Stimulated activated CD4-positive, alpha-beta T cell treated with anti-CD3 and anti-CD28 coated beads, Interleukin-2, amount 100 ng/mL, for 24 hours (primary cell): Measurements from ENCODE around the gene SPARC.
"Not testable (repeated sequence)": the region's sequence is repeated elsewhere in the genome, so short reads cannot be mapped to it uniquely, and the experiment has no call there.

ENCODE experiments used
- DNase-seq, 2 donors: peaks; one replicate each; pipeline ENCODE4 v3.0.0-alpha.2; 2020

Gene SPARC, protein sequence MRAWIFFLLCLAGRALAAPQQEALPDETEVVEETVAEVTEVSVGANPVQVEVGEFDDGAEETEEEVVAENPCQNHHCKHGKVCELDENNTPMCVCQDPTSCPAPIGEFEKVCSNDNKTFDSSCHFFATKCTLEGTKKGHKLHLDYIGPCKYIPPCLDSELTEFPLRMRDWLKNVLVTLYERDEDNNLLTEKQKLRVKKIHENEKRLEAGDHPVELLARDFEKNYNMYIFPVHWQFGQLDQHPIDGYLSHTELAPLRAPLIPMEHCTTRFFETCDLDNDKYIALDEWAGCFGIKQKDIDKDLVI

DNA sequence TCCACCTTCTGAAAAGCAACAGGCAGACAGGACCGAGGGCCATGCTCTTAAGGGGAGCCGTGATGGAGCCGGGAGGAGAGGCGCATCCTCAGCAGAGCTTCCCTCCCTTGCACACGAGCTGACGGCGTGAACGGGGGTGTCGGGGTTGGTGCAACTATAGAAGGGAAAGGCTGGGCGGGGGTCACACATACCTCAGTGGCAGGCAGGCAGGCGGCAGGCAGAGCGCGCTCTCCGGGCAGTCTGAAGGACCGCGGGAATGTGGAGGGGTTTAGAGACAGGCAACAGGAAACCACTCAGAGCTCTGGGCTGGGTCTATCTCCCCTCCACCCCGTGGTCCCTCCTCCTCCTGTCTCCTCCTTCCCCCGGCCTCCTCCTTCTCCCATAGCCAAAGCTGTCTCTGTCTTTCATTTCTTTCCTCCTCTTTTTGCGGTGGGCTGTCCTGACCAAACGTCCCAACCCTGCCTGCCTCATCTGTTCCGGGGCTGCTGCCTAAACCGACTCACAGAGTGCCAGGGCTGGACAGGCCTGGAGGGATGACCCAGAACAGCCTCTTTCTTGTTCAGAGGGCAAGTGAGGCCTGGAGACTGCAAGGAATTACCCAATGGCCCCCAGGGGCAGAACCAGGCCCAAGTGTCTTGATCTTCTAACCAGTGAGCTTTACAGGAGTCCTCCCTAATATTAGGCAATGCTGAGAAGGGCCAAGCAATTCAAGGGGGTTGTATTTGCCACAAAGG is at the start of gene SPARC:
Gene SPARC, minus strand, starts transcription at position 242 of the 734 bp plus-strand sequence. CDS start 10,727 bp downstream, outside the sequence.
- peak in 1 of 2 donors; percentile 6 for DNase-seq

DNA sequence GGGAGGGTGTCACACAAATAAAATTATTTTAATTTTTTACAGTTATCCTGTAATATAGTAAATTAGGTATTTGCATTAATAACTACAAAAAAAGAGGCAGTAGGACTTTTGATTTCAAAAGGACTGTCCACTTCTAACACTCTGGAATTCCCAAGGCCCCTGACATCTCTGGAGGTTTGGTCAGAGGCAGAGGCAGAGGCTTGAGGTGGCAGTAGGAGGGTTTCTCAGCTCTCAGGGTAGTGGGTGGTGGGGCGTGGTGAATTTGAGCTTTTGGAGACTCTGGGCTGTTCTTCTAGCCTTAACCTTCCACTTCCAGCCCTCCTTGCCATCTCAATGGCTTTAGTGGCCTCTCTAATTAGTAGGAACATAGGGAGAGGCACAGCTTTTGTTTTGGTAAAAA is 48.9 kb upstream of the SPARC start:
- no peak for DNase-seq

DNA sequence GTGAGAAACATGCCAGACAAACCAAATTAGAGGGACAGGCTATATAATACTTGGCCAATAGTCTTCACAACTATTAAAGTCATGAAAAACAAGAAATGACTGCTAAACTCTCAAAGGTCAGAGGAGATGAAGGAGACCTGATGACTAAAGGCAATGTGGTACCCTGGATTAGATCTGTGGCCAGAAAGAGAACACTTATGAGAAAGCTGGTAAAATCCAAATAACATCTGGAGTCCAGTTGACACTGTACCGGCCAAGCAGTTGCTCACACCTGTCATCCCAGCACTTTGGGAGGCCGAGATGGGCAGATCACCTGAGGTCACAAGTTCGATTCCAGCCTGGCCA is 47.3 kb upstream of the SPARC start:
- no peak for DNase-seq

DNA sequence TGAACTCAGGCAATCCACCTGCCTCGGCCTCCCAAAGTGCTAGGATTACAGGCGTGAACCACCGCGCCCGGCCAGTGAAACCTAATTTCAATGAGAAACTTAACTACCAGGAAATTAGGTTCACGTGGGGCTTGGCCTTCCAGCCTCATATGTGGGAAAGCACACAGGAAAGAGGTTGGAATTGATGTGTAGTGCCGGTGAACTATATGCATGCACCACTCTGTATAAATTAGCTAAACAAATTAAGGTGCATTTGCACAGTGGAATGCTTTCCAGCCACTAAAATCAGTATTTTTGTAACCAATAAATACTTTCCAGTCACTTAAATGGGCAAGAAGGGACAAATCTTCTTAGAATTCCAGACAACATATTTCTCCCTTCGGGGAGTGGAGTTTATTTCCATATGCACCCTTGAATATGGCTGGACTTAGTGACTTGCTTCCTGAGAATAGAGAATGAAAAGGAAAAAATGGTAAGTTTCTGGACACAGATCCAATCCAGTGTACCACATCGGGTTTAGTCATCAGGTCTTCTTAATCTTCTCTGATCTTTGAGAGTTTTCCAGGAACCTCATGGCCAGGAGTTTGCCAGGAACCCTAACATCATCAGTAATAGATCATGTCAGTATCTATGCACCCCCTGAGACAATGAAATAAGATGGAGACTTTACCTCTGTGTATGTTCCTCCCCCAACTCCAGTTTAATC is 46.8 kb upstream of the SPARC start:
- no peak for DNase-seq

DNA sequence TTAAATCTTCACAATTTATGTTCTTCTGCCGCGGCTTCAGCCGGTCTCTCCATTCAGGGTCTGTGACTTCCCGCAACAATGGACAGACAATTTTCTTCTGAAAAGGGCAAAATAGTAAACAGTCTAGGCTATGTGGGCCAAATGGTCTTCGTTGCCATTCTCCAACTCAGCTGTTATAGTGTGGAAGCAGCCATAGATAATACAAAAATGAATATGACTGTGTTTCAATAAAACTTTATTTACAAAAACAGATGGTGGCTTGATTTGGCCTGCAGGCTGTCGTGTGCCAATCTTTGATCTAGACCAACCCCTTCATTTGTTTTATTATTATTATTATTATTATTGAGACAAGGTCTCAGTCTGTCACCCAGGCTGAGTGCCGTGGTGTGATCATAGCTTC is 43.7 kb upstream of the SPARC start:
- DNase-seq, result no peak

DNA sequence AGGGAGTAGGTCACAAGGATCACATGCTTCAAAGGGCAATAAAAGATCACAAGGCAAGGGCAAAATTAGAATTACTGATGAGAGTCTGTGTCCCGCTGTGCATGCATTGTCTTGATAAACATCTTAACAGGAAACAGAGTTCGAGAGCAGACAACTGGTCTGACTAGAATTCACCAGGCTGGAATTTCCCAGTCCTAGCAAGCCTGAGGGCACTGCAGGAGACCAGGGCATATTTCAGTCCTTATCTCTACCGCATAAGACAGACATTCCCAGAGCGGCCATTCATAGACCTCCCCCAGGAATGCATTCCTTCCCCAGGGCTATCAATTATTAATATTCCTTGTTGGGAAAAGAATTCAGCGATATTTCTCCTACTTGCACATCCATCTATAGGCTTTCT is 42.9 kb upstream of the SPARC start:
- not testable (repeated sequence) for DNase-seq

DNA sequence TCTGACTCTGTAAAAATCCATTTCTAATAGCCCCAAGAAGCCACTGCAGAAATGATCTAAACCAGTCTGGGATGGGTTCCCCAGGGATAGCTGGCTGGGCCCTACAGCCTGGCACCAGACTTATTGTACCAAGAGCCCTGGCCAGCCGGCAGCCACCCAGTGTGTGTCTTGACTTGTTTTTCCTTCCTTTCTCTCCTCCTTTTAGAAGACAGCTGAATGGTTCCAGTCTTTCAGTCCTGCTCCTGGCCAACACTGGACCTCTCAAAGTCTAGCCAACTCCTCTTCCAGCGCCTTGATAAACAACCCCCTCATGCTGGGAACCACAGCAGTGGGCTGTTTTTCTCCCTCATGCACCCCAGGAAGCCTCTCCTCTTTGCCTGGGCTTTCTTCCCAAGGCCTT is 37.6 kb upstream of the SPARC start:
- no peak for DNase-seq

DNA sequence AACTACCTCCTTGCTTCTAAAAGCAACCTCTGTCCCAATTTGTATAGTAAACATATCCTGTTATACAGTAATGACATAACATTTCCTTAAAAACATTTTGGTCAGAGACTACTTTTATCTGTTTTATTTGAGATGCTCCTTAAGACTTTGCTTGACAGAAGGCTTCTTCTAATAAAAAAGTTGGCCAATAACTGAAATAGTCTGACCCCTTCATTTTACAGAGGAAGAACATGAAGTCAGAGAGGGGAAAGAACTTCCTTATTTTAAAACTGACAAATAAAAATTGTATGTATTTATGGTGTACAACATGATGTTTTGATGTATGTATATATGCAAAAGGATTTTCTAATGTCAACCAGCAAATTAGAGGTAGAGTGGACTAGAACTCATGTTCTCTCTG is 35.8 kb upstream of the SPARC start:
- no peak for DNase-seq

DNA sequence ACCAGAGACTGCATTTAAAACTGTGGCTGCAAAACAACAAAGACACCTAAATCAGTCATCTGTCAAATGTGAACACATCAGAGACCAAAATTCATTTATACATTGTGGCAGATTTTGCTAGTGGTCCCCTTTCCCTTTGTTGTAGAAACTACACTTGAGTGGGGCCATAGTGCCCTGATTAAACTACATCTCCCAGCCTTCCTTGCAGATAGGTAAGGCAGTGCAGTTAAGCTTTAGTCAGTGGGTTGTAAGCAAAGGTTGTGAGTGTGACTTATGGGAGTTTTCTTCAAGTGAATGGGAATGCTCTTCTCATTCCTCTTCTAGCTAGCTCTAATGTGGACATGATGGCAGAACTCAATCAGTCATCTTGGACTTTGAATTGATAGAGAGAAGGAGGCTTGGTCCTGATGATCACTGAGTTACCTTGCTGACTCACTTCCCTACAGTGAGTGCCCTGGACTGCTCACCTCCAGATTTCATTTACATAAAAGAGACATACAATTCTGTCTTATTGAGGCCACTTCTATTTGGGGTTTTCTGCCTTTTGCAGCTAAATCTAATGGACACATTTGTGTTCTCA is 35.2 kb upstream of the SPARC start:
- DNase-seq, result no peak

DNA sequence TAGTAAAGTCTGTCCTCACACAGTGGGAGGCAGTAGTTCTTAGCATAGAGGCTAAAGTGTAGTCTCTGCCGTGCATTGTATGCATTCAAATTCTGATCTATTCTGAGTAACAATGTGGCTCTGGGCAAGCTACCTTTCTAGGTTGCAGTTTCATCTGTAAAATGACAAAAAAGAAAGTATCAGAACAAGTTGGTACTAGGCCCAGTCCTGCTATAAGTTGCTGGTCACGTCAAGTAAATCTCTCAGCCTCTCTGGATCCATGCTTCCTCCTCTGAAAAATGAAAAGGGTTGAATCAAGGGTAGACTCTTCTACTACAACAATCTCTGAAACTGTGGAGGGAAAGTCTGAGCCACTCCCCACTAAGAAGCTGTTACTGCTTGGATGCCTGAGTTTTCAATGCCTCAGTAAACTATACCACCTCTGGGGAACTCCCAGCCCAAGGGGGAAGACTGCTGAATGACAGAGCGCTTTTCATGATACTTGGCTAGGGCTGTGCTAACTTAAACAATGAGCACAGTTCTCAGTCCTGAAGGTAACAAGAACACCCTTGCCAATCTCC is 34.5 kb upstream of the SPARC start:
- no peak for DNase-seq

DNA sequence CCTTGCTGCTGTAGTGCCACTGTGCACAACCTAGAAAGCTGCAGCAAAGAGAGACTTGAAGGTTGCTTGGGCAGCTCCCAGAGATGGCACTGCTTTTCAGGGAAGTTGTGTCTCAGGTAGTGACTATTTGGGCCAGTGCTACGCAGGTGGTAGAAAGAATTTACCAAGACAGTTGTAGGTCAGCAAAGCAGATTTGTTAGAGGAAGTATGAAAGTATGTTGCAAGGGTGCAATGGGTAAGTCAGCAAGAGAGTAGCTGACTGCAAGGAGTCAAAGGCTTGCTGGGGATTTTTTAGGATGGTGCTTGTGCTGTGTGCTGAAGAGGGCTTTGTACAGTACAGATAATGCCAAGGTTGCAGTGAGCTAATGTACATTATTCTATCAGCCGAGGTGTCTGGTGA is 33.5 kb upstream of the SPARC start:
- DNase-seq, result no peak

DNA sequence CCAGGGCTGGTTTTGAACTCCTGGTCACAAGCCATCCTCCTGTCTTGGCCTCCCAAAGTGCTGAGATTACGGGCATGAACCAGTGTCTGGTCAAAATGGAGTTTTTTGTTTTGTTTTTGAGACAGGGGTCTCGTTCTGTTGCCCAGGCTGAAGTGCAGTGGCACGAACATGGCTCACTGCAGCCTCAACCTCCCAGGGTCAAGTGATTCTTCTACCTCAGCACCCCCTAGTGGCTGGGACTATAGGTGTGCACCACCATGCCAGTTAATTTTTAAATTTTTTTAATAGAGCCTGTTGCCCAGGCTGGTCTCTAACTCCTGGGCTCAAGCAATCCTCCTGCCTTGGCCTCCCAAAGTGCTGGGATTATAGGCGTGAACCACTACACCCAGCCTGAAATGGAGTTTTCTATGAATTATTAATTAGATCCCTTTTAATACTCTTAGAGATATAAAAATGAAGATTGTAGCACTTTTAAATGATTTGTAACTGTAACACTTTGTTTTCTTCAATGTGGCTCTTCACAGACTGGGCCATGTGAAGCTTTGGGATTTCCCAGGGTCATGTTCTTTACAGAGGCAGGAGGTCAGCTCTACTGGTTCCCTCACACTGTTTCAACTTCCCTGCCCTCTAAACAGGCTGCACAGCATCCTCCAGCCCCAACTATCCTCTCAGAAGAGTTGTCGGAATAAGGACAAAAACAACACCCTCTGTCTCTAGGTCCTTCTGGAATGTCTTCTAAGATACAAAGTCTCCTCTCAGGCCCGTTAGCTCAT is 32.7 kb upstream of the SPARC start:
- peak in 1 of 2 donors; percentile 33 for DNase-seq

DNA sequence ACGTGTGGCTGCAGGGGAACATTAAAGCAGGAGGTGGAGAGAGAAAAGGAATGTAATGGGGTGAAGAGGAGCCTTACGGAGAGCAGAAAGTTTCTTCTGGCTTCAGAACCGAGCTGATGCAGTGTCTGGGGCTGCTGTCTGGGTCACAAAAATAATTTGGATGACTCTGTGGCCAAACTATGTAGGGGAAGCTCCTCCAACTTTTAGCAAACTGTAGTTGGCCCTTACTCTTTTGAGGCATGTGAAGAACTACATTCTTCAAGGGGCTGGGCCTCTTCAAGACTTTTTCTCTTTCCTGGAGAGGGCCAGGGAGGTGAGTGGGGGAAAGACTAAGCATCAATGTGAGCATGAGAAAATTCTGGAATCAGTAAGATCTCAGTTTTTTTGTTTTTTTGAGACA is 31.9 kb upstream of the SPARC start:
- no peak for DNase-seq

DNA sequence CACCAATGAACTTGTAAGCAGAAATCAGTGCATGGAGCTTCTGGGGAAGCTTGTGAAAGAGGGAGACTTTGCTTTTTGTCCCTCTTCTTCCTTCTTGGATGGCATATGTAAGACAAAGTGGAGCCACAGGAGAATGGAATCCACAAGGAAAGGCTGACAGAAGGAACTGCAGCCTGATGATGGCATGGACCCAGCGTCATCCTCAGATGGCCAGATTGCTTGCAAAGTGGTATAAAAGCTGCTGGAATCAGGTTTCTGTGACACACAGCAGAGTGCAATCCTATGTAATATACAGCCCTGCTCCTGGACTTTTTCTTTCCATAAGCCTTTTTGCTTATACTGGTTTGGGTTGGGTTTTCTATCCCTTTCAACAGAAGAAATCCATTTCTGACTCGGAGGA is 31.4 kb upstream of the SPARC start:
- DNase-seq, result no peak

DNA sequence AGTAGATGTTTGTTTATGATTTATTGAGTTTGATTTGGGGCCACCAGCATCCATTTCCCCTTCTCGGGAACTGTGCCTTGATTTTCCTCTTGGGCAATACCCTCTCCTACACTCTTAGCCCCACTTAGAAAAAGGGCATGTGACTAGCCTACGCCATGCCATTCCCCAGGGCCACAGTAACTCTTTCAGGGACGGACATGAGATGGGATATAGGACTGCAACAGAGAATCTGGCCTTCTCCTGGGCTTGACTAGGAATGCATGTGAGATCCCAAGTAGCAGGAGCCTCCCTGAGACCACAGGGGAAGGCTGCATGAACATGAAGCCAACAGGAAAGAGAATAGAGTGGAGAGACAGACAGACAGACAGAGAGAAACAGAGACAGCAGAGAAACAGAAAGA is 30.7 kb upstream of the SPARC start:
- DNase-seq, result no peak

DNA sequence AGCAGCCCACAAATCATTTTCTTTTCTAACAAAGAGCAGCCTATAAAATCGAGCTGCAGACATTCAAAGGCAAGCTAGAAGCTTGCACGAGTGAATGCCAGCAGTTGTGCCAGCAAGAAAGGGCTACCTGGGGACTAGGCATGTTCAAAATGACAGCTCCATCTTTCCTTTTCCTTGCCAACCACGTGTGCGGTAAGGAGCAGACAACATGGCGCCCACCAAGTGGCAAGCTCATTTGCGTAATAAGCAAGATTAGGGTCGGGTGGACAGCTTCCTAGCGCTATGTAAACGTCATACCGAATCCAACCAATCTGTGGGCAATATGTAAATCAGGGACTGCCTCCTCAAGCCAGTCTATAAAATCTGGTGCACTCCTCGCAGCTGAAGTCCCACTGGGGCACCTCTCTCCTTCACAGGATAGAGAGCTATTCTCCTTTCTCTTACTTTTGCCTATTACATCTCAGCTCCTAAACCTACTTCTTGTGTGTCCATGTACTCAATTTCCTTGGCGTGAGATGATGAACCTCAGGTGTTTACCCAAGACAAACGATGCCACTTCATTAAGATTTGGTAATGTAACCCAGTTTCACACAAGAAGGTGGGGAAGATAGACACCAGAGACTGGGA is 22.5 kb upstream of the SPARC start:
- DNase-seq, result no peak

DNA sequence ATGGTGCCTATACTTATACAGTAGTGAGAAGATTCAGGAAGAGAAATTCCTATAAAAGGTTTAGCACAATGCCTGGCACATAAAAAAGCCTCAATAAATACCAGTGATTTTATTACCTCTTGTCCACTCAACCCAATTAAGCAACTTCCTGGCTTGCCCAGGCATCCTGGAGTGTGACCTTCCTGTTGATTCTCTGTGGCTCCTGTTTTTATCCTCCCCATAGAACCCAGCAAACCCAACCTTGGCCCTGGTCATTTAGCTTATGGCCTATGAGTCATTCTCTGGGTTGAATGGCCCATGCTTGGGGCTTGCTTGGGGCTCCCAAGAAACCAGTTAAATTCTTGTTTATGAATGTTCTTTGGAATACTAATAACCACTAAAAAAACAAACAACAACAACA is 21.4 kb upstream of the SPARC start:
- no peak for DNase-seq

DNA sequence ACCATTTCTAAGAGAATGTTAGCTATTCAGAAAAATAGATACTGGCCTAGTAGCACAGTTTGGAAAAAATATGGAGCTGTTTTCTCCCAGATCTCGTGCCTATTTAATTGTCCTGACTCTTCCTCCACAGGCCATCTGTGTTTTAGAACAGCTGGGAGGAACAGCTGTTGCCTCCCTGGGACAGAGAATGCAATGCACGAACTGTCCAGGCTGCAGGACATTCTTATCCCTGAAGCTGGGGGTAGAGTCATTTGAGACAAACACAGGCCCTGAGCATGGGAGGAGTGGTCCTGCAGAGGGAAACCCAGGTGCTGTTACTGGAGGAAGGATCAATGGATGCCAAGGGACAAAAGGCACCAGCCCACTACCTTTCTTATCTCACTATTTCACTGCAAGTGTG is 20.9 kb upstream of the SPARC start:
- DNase-seq, result no peak

DNA sequence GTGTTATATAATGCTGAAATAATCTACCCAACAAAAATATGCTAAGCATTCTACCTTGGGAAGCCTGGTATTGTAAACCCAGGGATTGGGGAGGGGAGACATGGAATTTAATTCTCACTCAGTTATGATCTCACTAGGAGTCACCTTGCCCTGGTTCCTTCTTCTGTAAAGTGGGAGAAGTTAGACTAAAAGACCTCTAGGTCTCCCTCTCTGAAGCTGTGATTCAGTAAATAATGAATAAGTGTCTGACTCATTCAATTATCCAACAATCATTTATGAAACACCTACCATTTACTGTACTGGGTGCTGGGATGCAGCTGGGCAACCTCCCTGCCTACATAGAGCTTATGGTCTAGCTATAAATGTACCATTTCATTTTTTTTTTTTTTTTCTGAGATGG is 20.2 kb upstream of the SPARC start:
- DNase-seq, result no peak

DNA sequence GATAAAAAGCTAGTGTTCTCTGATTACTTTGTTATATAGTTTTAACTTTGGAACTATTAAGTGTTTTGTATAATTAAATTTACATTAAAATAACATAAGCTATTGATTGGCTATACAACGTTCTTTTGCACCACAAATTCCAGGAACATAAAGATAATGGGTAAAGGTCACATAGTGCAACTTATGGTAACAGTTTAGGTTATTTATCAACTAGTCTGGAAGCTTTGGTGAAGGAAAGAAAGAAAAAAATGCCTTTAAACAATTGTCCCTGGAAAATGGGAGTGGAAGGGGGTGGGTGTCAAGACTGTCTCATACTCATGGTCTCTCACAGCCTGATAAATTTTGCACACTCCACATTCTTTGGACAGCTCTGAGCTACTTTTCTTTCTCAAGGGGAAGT is 17.1 kb upstream of the SPARC start:
- no peak for DNase-seq

DNA sequence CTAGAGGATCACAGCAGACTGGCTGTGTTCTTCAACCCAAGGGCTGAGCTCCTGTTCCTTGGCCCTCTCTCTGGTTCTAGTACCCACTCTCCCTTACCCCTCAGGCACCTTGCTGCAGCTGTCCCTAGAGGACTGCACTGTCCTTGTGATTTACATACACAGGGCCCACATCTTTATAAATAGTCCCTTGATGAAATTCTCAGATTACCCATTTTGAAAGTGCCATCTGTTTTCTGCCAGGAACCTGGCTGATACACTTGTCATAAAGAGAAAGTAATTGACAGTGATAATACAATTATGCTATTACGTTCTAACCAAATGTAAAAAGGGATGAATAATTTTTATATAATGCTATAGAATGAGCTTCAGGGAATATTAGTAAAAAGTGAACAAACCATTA is 16.5 kb upstream of the SPARC start:
- no peak for DNase-seq

DNA sequence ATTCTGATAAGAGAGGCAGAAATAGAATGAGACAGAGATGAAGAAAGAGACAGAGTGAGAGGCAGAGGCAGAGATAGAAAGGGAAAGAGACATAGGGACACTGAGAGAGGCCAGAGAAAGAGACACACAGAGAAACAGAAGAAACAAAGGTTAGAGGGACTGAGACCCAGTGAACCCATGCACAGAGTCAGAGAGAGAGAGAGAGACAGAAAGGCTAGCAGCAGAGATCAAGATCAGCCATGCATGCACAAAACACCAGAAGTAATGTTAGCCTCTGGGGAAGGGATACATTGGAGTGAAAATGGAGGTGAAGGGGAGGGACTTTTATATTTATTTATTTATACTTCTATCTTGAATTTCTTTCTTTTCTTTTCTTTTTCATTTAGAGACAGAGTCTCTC is 14.1 kb upstream of the SPARC start:
- no peak for DNase-seq
